ENCODE results near the gene ZNF662. TPM values are rescaled to one million over a fixed set of nuclear protein-coding genes. Genes with fewer than 3 reads are reported as not detected.

The ZNF662 gene
- total RNA-seq, 1 experiment from 2014 or later: not detected

- H3K9ac ChIP-seq (ENCODE audit: extremely low read depth, insufficient read length, low read length): no peak overlapping the region
- no peak overlapping the region for H4K5ac ChIP-seq (ENCODE audit: insufficient read length, low read depth, low read length)
- no peak overlapping the region for H3K4me3 Mint-ChIP-seq
- no peak overlapping the region for H2BK15ac ChIP-seq (ENCODE audit: low read depth, low read length)
- H3K23me2 ChIP-seq (ENCODE audit: insufficient read length, low read depth, low read length, poor library complexity, severe bottlenecking): peaks cover 4% of the 10 kb centered on the region
- no peak overlapping the region for H3K23ac ChIP-seq (ENCODE audit: insufficient read length, low read depth, low read length)
- H3K9me3 ChIP-seq (ENCODE audit: control insufficient read depth, low read depth, low read length): no peaks in the 10 kb centered on the region
- H2BK120ac ChIP-seq (ENCODE audit: low read depth, low read length, poor library complexity, severe bottlenecking): no peak overlapping the region
- H3K79me2 ChIP-seq (ENCODE audit: insufficient read depth, low read length): no peaks in the 10 kb centered on the region
- H3T11ph ChIP-seq (ENCODE audit: low read length): no peak overlapping the region
- no peak overlapping the region for H2AFZ ChIP-seq (ENCODE audit: low read length)
- H3K27me3 Mint-ChIP-seq (ENCODE audit: low read depth): peaks cover 4% of the 10 kb centered on the region
- TF ChIP-seq, protein P1, sequence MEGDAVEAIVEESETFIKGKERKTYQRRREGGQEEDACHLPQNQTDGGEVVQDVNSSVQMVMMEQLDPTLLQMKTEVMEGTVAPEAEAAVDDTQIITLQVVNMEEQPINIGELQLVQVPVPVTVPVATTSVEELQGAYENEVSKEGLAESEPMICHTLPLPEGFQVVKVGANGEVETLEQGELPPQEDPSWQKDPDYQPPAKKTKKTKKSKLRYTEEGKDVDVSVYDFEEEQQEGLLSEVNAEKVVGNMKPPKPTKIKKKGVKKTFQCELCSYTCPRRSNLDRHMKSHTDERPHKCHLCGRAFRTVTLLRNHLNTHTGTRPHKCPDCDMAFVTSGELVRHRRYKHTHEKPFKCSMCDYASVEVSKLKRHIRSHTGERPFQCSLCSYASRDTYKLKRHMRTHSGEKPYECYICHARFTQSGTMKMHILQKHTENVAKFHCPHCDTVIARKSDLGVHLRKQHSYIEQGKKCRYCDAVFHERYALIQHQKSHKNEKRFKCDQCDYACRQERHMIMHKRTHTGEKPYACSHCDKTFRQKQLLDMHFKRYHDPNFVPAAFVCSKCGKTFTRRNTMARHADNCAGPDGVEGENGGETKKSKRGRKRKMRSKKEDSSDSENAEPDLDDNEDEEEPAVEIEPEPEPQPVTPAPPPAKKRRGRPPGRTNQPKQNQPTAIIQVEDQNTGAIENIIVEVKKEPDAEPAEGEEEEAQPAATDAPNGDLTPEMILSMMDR (conservative IDR thresholded peaks at IDR 0.05): no peak
- H3K4me2 ChIP-seq (ENCODE audit: insufficient read depth, insufficient read length, low read length): no peak overlapping the region
- no peak overlapping the region for H3K18ac ChIP-seq (ENCODE audit: insufficient read length, low read depth, low read length)
- H4K8ac ChIP-seq (replicated peaks; ENCODE audit: insufficient read length, low read depth, low read length): no peak overlapping the region
- no peaks in the 10 kb centered on the region for H3K79me1 ChIP-seq (ENCODE audit: insufficient read depth, low read depth, low read length, poor library complexity, severe bottlenecking)
- no peak overlapping the region for H2BK20ac ChIP-seq (ENCODE audit: low read depth, low read length, poor library complexity, severe bottlenecking)
- no CpG with 5 or more reads among the region's 1 CpG for WGBS (ENCODE audit: extremely low coverage, insufficient read length, low lambda C conversion rate)
- H3K14ac ChIP-seq (ENCODE audit: insufficient read depth, low read length): no peak overlapping the region
- no peaks in the 10 kb centered on the region for H3K9me3 Mint-ChIP-seq
- H2BK12ac ChIP-seq (ENCODE audit: insufficient read length, low read depth, low read length): no peak overlapping the region
- H3K4me1 Mint-ChIP-seq: peaks cover 11 to 12% of the 10 kb centered on the region in 2 experiments
- H4K91ac ChIP-seq (ENCODE audit: insufficient read length, low read depth, low read length): no peak overlapping the region
- no peak for DNase-seq
- no peak overlapping the region for H3K27ac Mint-ChIP-seq
- H3K4me1 ChIP-seq (ENCODE audit: insufficient read depth, low read length): peaks cover 4% of the 10 kb centered on the region; the same call in 1 of the 2 replicates
- no peak overlapping the region for H2BK5ac ChIP-seq (ENCODE audit: insufficient read length, low read length)
- no peaks in the 10 kb centered on the region for H4K20me1 ChIP-seq (ENCODE audit: control insufficient read depth, insufficient read depth, insufficient read length)
- no peak overlapping the region for H2AK5ac ChIP-seq (ENCODE audit: insufficient read length, low read length)
- H3K56ac ChIP-seq (ENCODE audit: insufficient read length, low read depth, low read length): no peak overlapping the region
- no peaks in the 10 kb centered on the region for H3K36me3 Mint-ChIP-seq (ENCODE audit: insufficient read depth in 1 of 3, low read depth in 3 of 3)
- no peak overlapping the region for H3K27ac ChIP-seq (ENCODE audit: insufficient read length, low read depth, low read length)
- no peaks in the 10 kb centered on the region for H3K27me3 ChIP-seq (ENCODE audit: insufficient read depth, low read length)
- H3K4ac ChIP-seq (ENCODE audit: low read depth, low read length): no peak overlapping the region
Observed at GRCh38 chr3:42876401-42876800, 29.5 kb upstream of the ZNF662 start.

Data from H9 (cell line).